Measurements from ENCODE around the gene AARS2.

AARS2 gene

GRCh38 chr6:44312901-44313788 lies at the start of gene AARS2:
Gene AARS2 (minus strand): TSS chr6:44313347. CDS start chr6:44313323, 24 bp downstream.
- TF ChIP-seq MYC (IDR thresholded peaks at IDR 0.05; ENCODE audit: low read depth, low read length), result peak; percentile 76
- TF ChIP-seq POLR2A (IDR thresholded peaks at IDR 0.05; ENCODE audit: extremely low read depth, insufficient read length), result peak; percentile 88
- TF ChIP-seq CTCF (IDR thresholded peaks at IDR 0.05; ENCODE audit: low read depth, low read length), result peak; percentile 99
- TF ChIP-seq MAX (IDR thresholded peaks at IDR 0.05; ENCODE audit: low read depth, low read length), result peak; percentile 62; the same call in 1 of the 2 replicates
- peak; percentile 91 for DNase-seq (ENCODE audit: low read depth)
- H3K4me3 ChIP-seq (ENCODE audit: low read depth, low read length), result peak within 1 kb of the TSS; percentile 81

GRCh38 chr6:44361947-44362346 lies 48.8 kb upstream of the AARS2 start:
- TF ChIP-seq POLR2A (IDR thresholded peaks at IDR 0.05; ENCODE audit: extremely low read depth, insufficient read length) (no peak), CTCF (IDR thresholded peaks at IDR 0.05; ENCODE audit: low read depth, low read length) (no peak), MYC (IDR thresholded peaks at IDR 0.05; ENCODE audit: low read depth, low read length) (no peak)
- DNase-seq (ENCODE audit: low read depth), result no peak
- H3K4me3 ChIP-seq (ENCODE audit: low read depth, low read length), result no peak overlapping the region

- TF ChIP-seq POLR2A (IDR thresholded peaks at IDR 0.05; ENCODE audit: extremely low read depth, insufficient read length), result no peak
- TF ChIP-seq MAX (IDR thresholded peaks at IDR 0.05; ENCODE audit: low read depth, low read length), result no peak
- TF ChIP-seq CTCF (IDR thresholded peaks at IDR 0.05; ENCODE audit: low read depth, low read length), result no peak
- TF ChIP-seq MYC (IDR thresholded peaks at IDR 0.05; ENCODE audit: low read depth, low read length), result no peak
- no peak overlapping the region for H3K4me3 ChIP-seq (ENCODE audit: low read depth, low read length)
- no peak for DNase-seq (ENCODE audit: low read depth)
Measured at GRCh38 chr6:44359973-44360372, 46.8 kb upstream of the AARS2 start.

GRCh38 chr6:44356487-44356886 lies 43.3 kb upstream of the AARS2 start:
- H3K4me3 ChIP-seq (ENCODE audit: low read depth, low read length), result no peak overlapping the region
- TF ChIP-seq MAX (IDR thresholded peaks at IDR 0.05; ENCODE audit: low read depth, low read length) (no peak), POLR2A (IDR thresholded peaks at IDR 0.05; ENCODE audit: extremely low read depth, insufficient read length) (no peak), CTCF (IDR thresholded peaks at IDR 0.05; ENCODE audit: low read depth, low read length) (no peak), MYC (IDR thresholded peaks at IDR 0.05; ENCODE audit: low read depth, low read length) (no peak)
- DNase-seq (ENCODE audit: low read depth), result peak; percentile 34

GRCh38 chr6:44355640-44356039 lies 42.5 kb upstream of the AARS2 start:
- TF ChIP-seq POLR2A (IDR thresholded peaks at IDR 0.05; ENCODE audit: extremely low read depth, insufficient read length), result no peak
- TF ChIP-seq CTCF (IDR thresholded peaks at IDR 0.05; ENCODE audit: low read depth, low read length), result no peak
- TF ChIP-seq MYC (IDR thresholded peaks at IDR 0.05; ENCODE audit: low read depth, low read length), result no peak
- DNase-seq (ENCODE audit: low read depth), result no peak
- no peak overlapping the region for H3K4me3 ChIP-seq (ENCODE audit: low read depth, low read length)
